ENCODE data around the gene PKN2.

- TF ChIP-seq CTCF (IDR thresholded peaks at IDR 0.05) (no peak), POLR2A (IDR thresholded peaks at IDR 0.05) (no peak), POLR2AphosphoS5 (IDR thresholded peaks at IDR 0.05) (no peak)
Observed at GRCh38 chr1:88645886-88646285, 38.2 kb upstream of the PKN2 start.

Measured in breast epithelium (tissue), 3 donors.